NT2/D1 (cell line): ENCODE data around the gene HSPB9.

Experiments
- DNase-seq: peaks from one replicate; pipeline ENCODE4 v3.0.0-alpha.2; 2011; ENCODE audit warnings: low read depth, low spot score
- H3K27me3 ChIP-seq: 2 replicates; pipeline ENCODE4 v1.6.0; 2011; ENCODE audit warnings: mild to moderate bottlenecking; ENCODE audit not compliant: insufficient read length, insufficient read depth
- H3K36me3 ChIP-seq: 2 replicates; pipeline ENCODE4 v1.6.1; 2011; ENCODE audit warnings: mild to moderate bottlenecking, low read length, mixed read lengths; ENCODE audit not compliant: insufficient read depth, insufficient read length
- H3K4me1 ChIP-seq: 2 replicates; pipeline ENCODE4 v1.5.1; 2011; ENCODE audit not compliant: insufficient read depth, insufficient read length
- H3K4me3 ChIP-seq: 2 replicates; pipeline ENCODE4 v1.5.1; 2011; ENCODE audit warnings: low read depth; ENCODE audit not compliant: insufficient read length
- H3K9ac ChIP-seq: 2 replicates; pipeline ENCODE4 v1.6.0; 2011; ENCODE audit warnings: low read depth; ENCODE audit not compliant: insufficient read length
- H3K9me3 ChIP-seq: 2 replicates; pipeline ENCODE4 v1.5.1; 2011; ENCODE audit warnings: mild to moderate bottlenecking, low read length; ENCODE audit not compliant: insufficient read depth
- SUZ12 ChIP-seq: IDR thresholded peaks from 2 replicates; pipeline ENCODE4 v1.6.1; 2011; ENCODE audit not compliant: insufficient read length, insufficient read depth; ENCODE audit errors: extremely low read depth
- YY1 ChIP-seq: IDR thresholded peaks from 2 replicates; pipeline ENCODE4 v1.6.1; 2011; ENCODE audit not compliant: insufficient read length, insufficient read depth
- ZNF274 ChIP-seq: IDR thresholded peaks from 2 replicates; pipeline ENCODE4 v1.6.1; 2011; ENCODE audit warnings: mild to moderate bottlenecking, low read depth, low read length

Gene HSPB9

DNA sequence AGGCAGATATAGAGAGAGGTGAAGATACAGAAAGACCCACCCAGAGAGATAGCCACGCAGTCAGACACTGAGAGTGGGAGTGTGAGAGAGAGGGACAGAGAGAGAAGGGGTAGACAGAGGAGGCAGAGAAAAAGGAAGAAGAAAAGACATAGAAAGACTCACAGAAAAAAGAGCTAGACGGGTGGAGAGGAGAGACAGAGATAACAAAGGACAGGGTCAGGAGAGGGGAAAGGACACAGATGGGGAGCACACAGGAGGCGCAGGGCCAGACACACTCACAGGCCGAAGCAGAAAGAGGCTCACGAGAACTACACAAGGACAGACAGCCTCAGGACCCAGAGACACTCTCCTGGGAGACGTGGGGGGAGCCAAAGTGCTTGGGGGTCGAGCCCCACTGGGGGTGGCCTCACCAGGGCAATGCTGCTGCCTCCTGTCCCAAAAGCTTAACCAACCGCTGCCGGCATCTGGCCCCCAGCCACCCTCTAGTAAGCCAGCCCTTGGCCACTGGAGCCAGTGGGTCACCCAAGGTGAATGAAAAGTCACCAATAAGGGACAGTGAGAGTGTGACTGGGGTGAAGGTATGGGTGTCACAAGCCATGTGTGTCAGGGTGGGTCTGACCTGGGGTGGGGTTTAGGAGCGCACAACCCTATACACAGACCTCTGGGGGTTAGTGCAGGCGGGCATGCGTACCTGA, 28.1 kb upstream of the HSPB9 start:
- Histone ChIP-seq H3K9me3 (no peaks in the 10 kb centered on the region), H3K27me3 (peaks cover 15% of the 10 kb centered on the region), H3K36me3 (no peaks in the 10 kb centered on the region), H3K4me3 (no peak overlapping the region), H3K4me1 (peaks cover 20% of the 10 kb centered on the region), H3K9ac (no peak overlapping the region)
- TF ChIP-seq SUZ12 (no peak), YY1 (no peak), ZNF274 (no peak)
- DNase-seq = no peak

DNA sequence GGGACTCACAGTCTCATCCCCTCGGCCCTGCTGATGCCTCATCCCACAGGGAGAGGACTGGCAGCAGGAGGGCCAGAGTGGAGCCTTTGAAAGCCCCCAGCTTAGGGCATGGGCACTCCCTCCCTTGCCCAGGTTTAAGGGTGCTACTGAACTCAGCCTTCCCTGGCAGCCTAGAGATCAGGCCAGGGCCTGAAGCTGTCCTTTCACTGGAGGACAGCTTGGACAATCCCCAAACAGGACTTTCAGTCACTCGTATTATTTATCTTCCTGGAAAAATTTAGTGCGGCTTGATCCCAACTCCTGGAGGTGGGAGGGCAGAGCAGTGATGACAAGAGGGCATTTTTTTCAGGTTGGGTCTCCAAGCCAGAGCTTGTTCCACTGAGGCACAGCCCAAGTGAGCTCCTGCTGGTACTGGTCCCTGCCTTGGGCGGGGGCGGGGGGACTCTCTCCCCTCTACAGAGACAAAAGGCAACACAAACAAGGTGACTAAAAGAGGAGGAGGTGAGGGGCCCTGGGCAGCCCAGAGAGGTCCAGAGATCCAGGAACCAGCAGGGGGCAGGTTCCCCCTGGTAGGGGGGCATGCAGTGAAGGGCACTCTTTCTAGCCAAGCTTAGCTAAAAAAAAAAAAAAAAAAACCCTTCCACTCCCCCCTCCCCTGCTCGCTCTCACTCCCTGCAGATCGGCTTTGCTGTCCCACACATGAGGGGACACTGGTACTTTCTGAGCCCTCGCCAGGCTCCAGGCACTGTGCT, 26.1 kb upstream of the HSPB9 start:
- H3K36me3 ChIP-seq = no peaks in the 10 kb centered on the region
- H3K27me3 ChIP-seq = peaks cover 15% of the 10 kb centered on the region
- no peak for TF ChIP-seq SUZ12
- no peak for TF ChIP-seq YY1
- TF ChIP-seq ZNF274 = no peak
- peaks cover 16% of the 10 kb centered on the region for H3K4me1 ChIP-seq
- H3K4me3 ChIP-seq = no peak overlapping the region
- DNase-seq = no peak
- H3K9ac ChIP-seq = no peak overlapping the region
- no peaks in the 10 kb centered on the region for H3K9me3 ChIP-seq

DNA sequence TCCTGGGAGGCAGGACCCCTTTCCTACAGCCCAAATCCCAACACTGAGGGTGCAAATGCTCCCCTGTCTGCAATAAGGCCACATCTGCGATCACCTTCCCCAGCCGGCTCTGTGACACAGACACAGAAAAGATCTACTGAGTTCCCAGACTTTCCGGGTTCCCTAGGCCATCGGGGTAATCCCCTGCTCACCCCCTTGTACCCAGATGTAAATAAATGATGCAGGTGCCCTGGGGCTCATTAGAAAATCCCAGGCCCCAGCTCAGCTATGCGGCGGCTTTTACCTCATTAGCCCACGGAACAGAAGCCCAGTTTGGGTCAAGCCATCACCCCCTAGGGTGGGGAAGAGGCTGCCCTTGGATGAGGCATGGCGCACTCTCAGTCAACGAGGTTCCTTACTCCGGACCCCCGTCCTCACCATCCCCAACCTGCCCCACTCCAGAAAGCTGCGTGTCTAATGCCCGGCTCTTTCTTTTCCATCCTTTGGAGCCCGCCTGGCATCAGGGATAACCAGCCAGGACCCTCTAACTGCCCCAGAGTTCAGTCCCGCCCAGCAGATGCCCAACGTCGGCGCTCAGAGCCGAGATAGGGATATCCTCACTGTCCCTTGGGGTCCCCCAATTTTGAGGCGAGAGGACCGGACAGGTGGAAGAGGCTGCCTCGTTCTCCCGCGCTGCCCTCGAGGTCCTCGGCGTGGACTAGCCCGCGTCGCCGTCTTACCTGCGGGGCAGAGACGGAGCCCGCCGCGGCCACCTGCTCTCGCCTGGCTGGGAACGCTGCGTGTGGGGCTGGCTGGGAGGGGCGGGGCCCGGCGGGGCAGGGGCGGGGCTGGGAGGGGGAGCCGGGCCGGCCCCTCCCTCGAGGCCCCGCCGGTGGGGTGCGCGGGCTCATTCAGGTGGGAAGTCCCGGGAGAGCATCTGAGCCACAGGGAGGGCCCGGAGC, 24.6 kb upstream of the HSPB9 start, which contains the start of gene ZNF385C:
ZNF385C (minus strand) TSS at position 783 of the 941 bp plus-strand sequence. CDS start 35,417 bp downstream, outside the sequence.
- Histone ChIP-seq H3K36me3 (no peaks in the 10 kb centered on the region), H3K9me3 (no peaks in the 10 kb centered on the region), H3K9ac (peak within 1 kb of the TSS; percentile 38), H3K4me1 (peaks cover 16% of the 10 kb centered on the region), H3K27me3 (peaks cover 15% of the 10 kb centered on the region), H3K4me3 (peak within 1 kb of the TSS; percentile 42)
- TF ChIP-seq SUZ12 (no peak), ZNF274 (no peak), YY1 (no peak)
- no peak for DNase-seq

DNA sequence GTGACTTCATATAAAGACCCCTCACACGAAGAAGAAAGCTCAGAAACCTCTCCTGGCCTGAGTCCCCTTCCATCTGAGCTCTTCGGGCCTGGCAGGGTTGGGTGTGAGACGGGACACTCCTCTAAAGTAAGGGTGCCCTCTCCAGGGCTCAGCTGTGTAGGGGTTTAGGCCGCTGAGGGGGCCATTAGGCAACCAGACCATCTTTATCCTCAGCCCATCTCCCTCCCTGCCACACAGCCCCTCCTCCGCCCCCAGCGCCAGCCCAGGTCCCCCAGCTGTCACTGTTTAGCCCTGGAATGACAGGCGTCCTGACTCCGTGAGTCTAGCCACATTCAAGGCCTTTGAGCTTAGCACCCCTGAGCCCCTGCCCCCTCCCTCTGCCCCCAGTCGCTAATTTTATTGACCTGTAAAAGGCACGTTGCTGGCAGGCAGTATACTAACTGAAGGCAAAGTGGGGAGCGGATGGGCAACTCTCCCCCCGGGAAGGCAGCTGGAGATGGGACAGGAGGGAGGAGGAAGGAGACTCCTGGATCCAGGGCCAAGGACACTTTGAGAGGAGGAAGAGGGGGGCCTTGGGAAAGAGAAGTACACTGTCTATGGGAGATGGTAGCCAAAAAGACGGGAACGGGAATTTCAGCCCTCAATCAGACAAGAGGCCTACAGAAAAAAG, 23.7 kb upstream of the HSPB9 start:
- TF ChIP-seq YY1 (no peak), SUZ12 (no peak), ZNF274 (no peak)
- Histone ChIP-seq H3K27me3 (peaks cover 15% of the 10 kb centered on the region), H3K36me3 (no peaks in the 10 kb centered on the region), H3K9me3 (no peaks in the 10 kb centered on the region), H3K4me3 (no peak overlapping the region), H3K4me1 (peaks cover 16% of the 10 kb centered on the region), H3K9ac (no peak overlapping the region)
- DNase-seq = no peak

DNA sequence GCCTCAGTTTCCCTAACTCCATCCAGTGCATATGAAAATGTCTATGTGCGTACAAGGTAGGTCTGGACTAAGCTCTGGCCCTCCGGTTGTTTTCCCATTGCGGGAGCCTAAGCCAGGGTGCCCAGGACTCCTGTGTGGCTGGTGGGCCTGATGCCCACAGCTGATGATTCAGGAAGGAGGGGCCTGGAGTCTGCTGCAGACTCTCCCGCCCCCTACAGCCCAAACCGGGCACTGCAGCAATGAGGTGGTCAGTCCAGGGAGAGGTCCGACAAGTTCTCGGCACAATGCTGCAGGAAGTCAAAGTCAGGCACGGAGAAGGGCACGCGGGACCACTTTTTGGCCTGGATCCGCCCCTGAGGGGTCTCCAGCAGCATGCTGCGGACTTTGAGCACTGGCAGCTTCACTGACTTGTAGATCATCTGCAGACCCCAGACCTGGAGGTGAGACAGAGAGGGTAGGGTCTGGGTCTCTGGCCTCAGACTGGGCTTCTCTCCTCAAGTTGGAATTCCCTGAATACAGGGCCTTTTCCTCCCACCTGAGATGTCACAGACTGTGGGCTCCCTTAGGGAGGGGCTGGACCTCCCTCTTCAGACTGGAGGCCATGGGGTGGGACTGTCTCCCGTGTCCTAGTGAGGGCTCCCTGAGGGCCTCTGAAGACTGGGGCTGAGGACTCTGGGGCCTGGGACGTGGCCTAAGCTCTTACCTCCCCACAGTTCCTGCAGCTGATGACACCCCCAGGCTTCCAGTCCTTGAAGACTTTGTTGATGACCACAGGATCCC, 20.9 kb upstream of the HSPB9 start:
- TF ChIP-seq SUZ12 (no peak), YY1 (no peak), ZNF274 (no peak)
- H3K36me3 ChIP-seq = no peaks in the 10 kb centered on the region
- no peak overlapping the region for H3K4me3 ChIP-seq
- H3K4me1 ChIP-seq = peaks cover 9% of the 10 kb centered on the region
- DNase-seq = peak; percentile 52
- peaks cover 15% of the 10 kb centered on the region for H3K27me3 ChIP-seq
- no peaks in the 10 kb centered on the region for H3K9me3 ChIP-seq
- H3K9ac ChIP-seq = no peak overlapping the region
